Glutamatergic neuron (in vitro differentiated cells): Measurements from ENCODE around the gene SLC35D1. TPM values are rescaled to one million over a fixed set of nuclear protein-coding genes. Genes with fewer than 3 reads are reported as not detected.

ENCODE experiments used
- DNase-seq: peaks from one replicate; pipeline ENCODE4 v3.0.0; 2022
- H3K27ac Mint-ChIP-seq: one replicate; pipeline ENCODE4 v1.8.0; 2020; ENCODE audit warnings: mild to moderate bottlenecking, mixed read lengths, inconsistent platforms; ENCODE audit not compliant: unreplicated experiment
- H3K27me3 Mint-ChIP-seq: one replicate; pipeline ENCODE4 v1.8.0; 2020; ENCODE audit warnings: mild to moderate bottlenecking, moderate library complexity, mixed read lengths, inconsistent platforms; ENCODE audit not compliant: unreplicated experiment
- H3K36me3 Mint-ChIP-seq: one replicate; pipeline ENCODE4 v1.8.0; 2020; ENCODE audit warnings: mild to moderate bottlenecking, mixed read lengths, inconsistent platforms; ENCODE audit not compliant: unreplicated experiment
- H3K4me1 Mint-ChIP-seq: one replicate; pipeline ENCODE4 v1.8.0; 2020; ENCODE audit warnings: mild to moderate bottlenecking, low read depth, mixed read lengths, inconsistent platforms; ENCODE audit not compliant: unreplicated experiment
- H3K4me3 Mint-ChIP-seq: one replicate; pipeline ENCODE4 v1.8.0; 2020; ENCODE audit warnings: mild to moderate bottlenecking, mixed read lengths, inconsistent platforms; ENCODE audit not compliant: unreplicated experiment
- H3K9me3 Mint-ChIP-seq: one replicate; pipeline ENCODE4 v1.8.0; 2020; ENCODE audit warnings: mild to moderate bottlenecking, moderate library complexity, mixed read lengths, inconsistent platforms; ENCODE audit not compliant: unreplicated experiment
- CTCF ChIP-seq: fragments of 200-600 bp; sonication (generic); IDR thresholded peaks from one replicate; pipeline ENCODE4 v1.5.0; 2021; ENCODE audit not compliant: partially characterized antibody, unreplicated experiment
- total RNA-seq: library from RNA; stranded (reverse); fragmentation: NEBNext Ultra II Directional; extraction: Animal tissue kit (Norgen Biotek cat#: 25700); gene quantifications from one replicate; pipeline ENCODE4 v1.2.1, GENCODE V29; 2021; ENCODE audit not compliant: unreplicated experiment

SLC35D1 gene
- total RNA-seq, 1 donor from 2014 or later, result 2.7 TPM

GRCh38 chr1:67005068-67005467 lies 48.9 kb downstream of the SLC35D1 start:
- Mint-ChIP-seq H3K9me3 (no peaks in the 10 kb centered on the region), H3K4me1 (no peaks in the 10 kb centered on the region), H3K4me3 (no peak overlapping the region), H3K36me3 (no peaks in the 10 kb centered on the region), H3K27ac (no peak overlapping the region), H3K27me3 (no peaks in the 10 kb centered on the region)
- TF ChIP-seq CTCF, result no peak
- no peak for DNase-seq

GRCh38 chr1:67004176-67004575 lies 49.8 kb downstream of the SLC35D1 start:
- Mint-ChIP-seq H3K4me3 (no peak overlapping the region), H3K9me3 (no peaks in the 10 kb centered on the region), H3K27me3 (no peaks in the 10 kb centered on the region), H3K27ac (no peak overlapping the region), H3K36me3 (no peaks in the 10 kb centered on the region), H3K4me1 (no peaks in the 10 kb centered on the region)
- no peak for DNase-seq
- TF ChIP-seq CTCF, result no peak

GRCh38 chr1:67001682-67002425 lies 52.1 kb downstream of the SLC35D1 start:
- H3K27ac Mint-ChIP-seq, result no peak overlapping the region

GRCh38 chr1:66999640-67000400 lies 54.1 kb downstream of the SLC35D1 start:
- Mint-ChIP-seq H3K9me3 (peaks cover 1% of the 10 kb centered on the region), H3K4me1 (no peaks in the 10 kb centered on the region), H3K27me3 (no peaks in the 10 kb centered on the region), H3K4me3 (no peak overlapping the region), H3K36me3 (no peaks in the 10 kb centered on the region), H3K27ac (no peak overlapping the region)
- DNase-seq, result no peak
- no peak for TF ChIP-seq CTCF

More at GRCh38 chr1:67001682-67002425, 52.1 kb downstream of the SLC35D1 start:
- Mint-ChIP-seq H3K27me3 (no peaks in the 10 kb centered on the region), H3K9me3 (peaks cover 1% of the 10 kb centered on the region), H3K4me3 (no peak overlapping the region), H3K4me1 (no peaks in the 10 kb centered on the region), H3K36me3 (no peaks in the 10 kb centered on the region)
- TF ChIP-seq CTCF, result no peak
- DNase-seq, result no peak

- no peak overlapping the region for H3K4me3 Mint-ChIP-seq
- peaks cover 1% of the 10 kb centered on the region for H3K9me3 Mint-ChIP-seq
- H3K4me1 Mint-ChIP-seq, result no peaks in the 10 kb centered on the region
- DNase-seq, result no peak
- H3K27ac Mint-ChIP-seq, result no peak overlapping the region
- H3K27me3 Mint-ChIP-seq, result no peaks in the 10 kb centered on the region
- H3K36me3 Mint-ChIP-seq, result no peaks in the 10 kb centered on the region
- no peak for TF ChIP-seq CTCF
Measured at GRCh38 chr1:66998972-66999371, 55.0 kb downstream of the SLC35D1 start.
